Keratinocyte (primary cell): ENCODE results near the gene A4GNT. TPM values are rescaled to one million over a fixed set of nuclear protein-coding genes. Genes with fewer than 3 reads are reported as not detected.

Experiments
- DNase-seq: peaks from one replicate; pipeline ENCODE4 v3.0.0-alpha.2; 2011; ENCODE audit warnings: low read depth, missing footprints, low spot score
- FAIRE-seq: peaks from 2 replicates; lab custom pipeline; 2011; peaks lifted over from hg19 to GRCh38; lab: Jason Lieb, UNC
- H2AFZ ChIP-seq: 2 replicates; pipeline ENCODE4 v1.6.0; 2012; ENCODE audit warnings: low read length, control low read depth, inconsistent platforms; ENCODE audit not compliant: control insufficient read depth
- H3K27ac ChIP-seq: 2 replicates; pipeline ENCODE4 v1.5.1; 2011; ENCODE audit warnings: low read length; ENCODE audit not compliant: control insufficient read depth, insufficient read depth
- H3K27me3 ChIP-seq: 3 replicates; pipeline ENCODE4 v1.6.0; 2011; ENCODE audit warnings: low read length; ENCODE audit not compliant: control insufficient read depth, insufficient read depth; ENCODE audit errors: extremely low read depth
- H3K36me3 ChIP-seq, 2 experiments: 2 replicates in 1 of 2; 3 replicates in 1 of 2; pipeline ENCODE4 v1.5.1; 2011; ENCODE audit warnings: low read length in 2 of 2, mild to moderate bottlenecking in 1 of 2; ENCODE audit not compliant: control insufficient read depth in 2 of 2, insufficient read depth in 2 of 2; ENCODE audit errors: extremely low read depth in 1 of 2
- H3K4me1 ChIP-seq: 3 replicates; pipeline ENCODE4 v1.5.1; 2011; ENCODE audit warnings: low read length; ENCODE audit not compliant: control insufficient read depth, insufficient read depth; ENCODE audit errors: extremely low read depth
- H3K4me2 ChIP-seq: 3 replicates; pipeline ENCODE4 v1.6.0; 2011; ENCODE audit warnings: low read depth, low read length; ENCODE audit not compliant: control insufficient read depth, insufficient read depth; ENCODE audit errors: extremely low read depth
- H3K4me3 ChIP-seq, 3 experiments: fragments of 200-600 bp in 1 of 3; sonication (generic) in 1 of 3; 2 replicates in 2 of 3; 3 replicates in 1 of 3; pipeline ENCODE4 v1.5.1; 2011 to 2016; ENCODE audit warnings: low read length in 3 of 3, mild to moderate bottlenecking in 3 of 3, control low read depth in 2 of 3, inconsistent platforms in 1 of 3, low read depth in 1 of 3, mixed read lengths in 1 of 3, mixed run types in 1 of 3, moderate library complexity in 1 of 3; ENCODE audit not compliant: control insufficient read depth in 2 of 3, insufficient read depth in 2 of 3; ENCODE audit errors: extremely low read depth in 1 of 3
- H3K79me2 ChIP-seq: 2 replicates; pipeline ENCODE4 v1.6.0; 2012; ENCODE audit warnings: low read length; ENCODE audit not compliant: control insufficient read depth, insufficient read depth
- H3K9ac ChIP-seq: 3 replicates; pipeline ENCODE4 v1.6.0; 2011; ENCODE audit warnings: low read length; ENCODE audit not compliant: control insufficient read depth, insufficient read depth; ENCODE audit errors: extremely low read depth
- H3K9me1 ChIP-seq: 3 replicates; pipeline ENCODE4 v1.6.0; 2011; ENCODE audit warnings: low read length; ENCODE audit not compliant: control insufficient read depth, insufficient read depth; ENCODE audit errors: extremely low read depth
- H3K9me3 ChIP-seq: 2 replicates; pipeline ENCODE4 v1.5.1; 2012; ENCODE audit warnings: low read depth, low read length; ENCODE audit not compliant: control insufficient read depth
- H4K20me1 ChIP-seq: 3 replicates; pipeline ENCODE4 v1.6.0; 2011; ENCODE audit warnings: low read length; ENCODE audit not compliant: control insufficient read depth, insufficient read depth; ENCODE audit errors: extremely low read depth
- EZH2 ChIP-seq: IDR thresholded peaks from one replicate; pipeline ENCODE4 v1.6.1; 2012; ENCODE audit warnings: inconsistent platforms, mild to moderate bottlenecking, low read length, moderate library complexity
- dilution Hi-C: fragments of 300-500 bp; cut with MboI; formaldehyde crosslinking; loops from one replicate; pipeline ENCODE4 v1.7.0; 2020; ENCODE audit warnings: low sequenced_read_pairs; ENCODE audit not compliant: extremely low pct_ligation_motif_present
- polyA plus RNA-seq, 5 experiments: library from polyadenylated mRNA; depleted of rRNA in 3 of 5; stranded (reverse) in 3 of 5; stranded (forward) in 1 of 5; unstranded in 1 of 5; fragments of >200 nt; gene quantifications; 1 replicate in 1 of 5; 2 replicates in 3 of 5; 3 replicates in 1 of 5; pipeline versions ENCODE4 v1.2.1 to v1.2.3, GENCODE V29; 2011 to 2012; ENCODE audit warnings: missing spikeins in 2 of 5, low read depth in 1 of 5, low replicate concordance in 1 of 5
- TF ChIP-seq, protein P1 (sequence below), 3 experiments: IDR thresholded peaks in 1 of 3; conservative IDR thresholded peaks in 1 of 3; optimal IDR thresholded peaks in 1 of 3; 2 replicates in 2 of 3; 3 replicates in 1 of 3; pipeline versions ENCODE3 to v1.5.1; 2011; ENCODE audit warnings: low read length in 3 of 3, mild to moderate bottlenecking in 3 of 3, moderate library complexity in 2 of 3, control low read depth in 1 of 3, inconsistent platforms in 1 of 3; ENCODE audit not compliant: insufficient read depth in 2 of 3; ENCODE audit errors: extremely low read depth in 1 of 3

The A4GNT gene
- polyA plus RNA-seq, 1 donor (not counting 4 experiments of a cell fraction or from before 2014, with no cell fraction given), result not detected

DNA sequence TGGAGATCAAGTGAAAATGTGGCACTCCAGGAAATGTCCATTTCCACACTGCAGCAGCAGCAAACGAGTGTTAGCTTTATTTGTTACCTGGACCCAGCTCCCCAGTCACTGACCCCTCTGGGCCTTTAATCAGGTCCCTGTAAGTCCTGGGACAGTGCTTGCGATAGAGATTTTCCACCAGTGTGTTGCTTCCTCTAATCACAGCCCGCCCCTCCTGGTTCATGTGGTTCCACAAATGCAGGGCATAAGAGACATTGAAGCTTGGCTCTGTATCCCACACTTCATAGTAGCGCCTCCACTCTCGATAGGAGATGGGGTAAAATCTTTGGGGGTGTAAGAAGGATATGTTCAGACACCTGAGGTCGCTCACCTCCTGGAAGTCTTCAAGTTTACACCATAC lies 8.0 kb downstream of the A4GNT start:
- Histone ChIP-seq H3K27ac (no peak overlapping the region), H3K36me3 (no peaks in the 10 kb centered on the region), H3K9ac (no peak overlapping the region), H3K4me2 (no peak overlapping the region), H4K20me1 (no peaks in the 10 kb centered on the region), H3K9me3 (no peaks in the 10 kb centered on the region), H3K4me3 (no peak overlapping the region), H3K4me1 (no peaks in the 10 kb centered on the region), H2AFZ (no peak overlapping the region), H3K9me1 (no peaks in the 10 kb centered on the region), H3K79me2 (no peaks in the 10 kb centered on the region), H3K27me3 (no peaks in the 10 kb centered on the region)
- DNase-seq (no peak), FAIRE-seq (no peak)
- dilution Hi-C loops, result no loop called here
- no peak for TF ChIP-seq EZH2
- TF ChIP-seq, protein P1, sequence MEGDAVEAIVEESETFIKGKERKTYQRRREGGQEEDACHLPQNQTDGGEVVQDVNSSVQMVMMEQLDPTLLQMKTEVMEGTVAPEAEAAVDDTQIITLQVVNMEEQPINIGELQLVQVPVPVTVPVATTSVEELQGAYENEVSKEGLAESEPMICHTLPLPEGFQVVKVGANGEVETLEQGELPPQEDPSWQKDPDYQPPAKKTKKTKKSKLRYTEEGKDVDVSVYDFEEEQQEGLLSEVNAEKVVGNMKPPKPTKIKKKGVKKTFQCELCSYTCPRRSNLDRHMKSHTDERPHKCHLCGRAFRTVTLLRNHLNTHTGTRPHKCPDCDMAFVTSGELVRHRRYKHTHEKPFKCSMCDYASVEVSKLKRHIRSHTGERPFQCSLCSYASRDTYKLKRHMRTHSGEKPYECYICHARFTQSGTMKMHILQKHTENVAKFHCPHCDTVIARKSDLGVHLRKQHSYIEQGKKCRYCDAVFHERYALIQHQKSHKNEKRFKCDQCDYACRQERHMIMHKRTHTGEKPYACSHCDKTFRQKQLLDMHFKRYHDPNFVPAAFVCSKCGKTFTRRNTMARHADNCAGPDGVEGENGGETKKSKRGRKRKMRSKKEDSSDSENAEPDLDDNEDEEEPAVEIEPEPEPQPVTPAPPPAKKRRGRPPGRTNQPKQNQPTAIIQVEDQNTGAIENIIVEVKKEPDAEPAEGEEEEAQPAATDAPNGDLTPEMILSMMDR (optimal IDR thresholded peaks at IDR 0.05 in 1 of 3, IDR thresholded peaks at IDR 0.05 in 1 of 3, conservative IDR thresholded peaks at IDR 0.05 in 1 of 3; ENCODE audit: extremely low read depth in 1 of 3, insufficient read depth in 2 of 3, low read length in 3 of 3), result no peak

DNA sequence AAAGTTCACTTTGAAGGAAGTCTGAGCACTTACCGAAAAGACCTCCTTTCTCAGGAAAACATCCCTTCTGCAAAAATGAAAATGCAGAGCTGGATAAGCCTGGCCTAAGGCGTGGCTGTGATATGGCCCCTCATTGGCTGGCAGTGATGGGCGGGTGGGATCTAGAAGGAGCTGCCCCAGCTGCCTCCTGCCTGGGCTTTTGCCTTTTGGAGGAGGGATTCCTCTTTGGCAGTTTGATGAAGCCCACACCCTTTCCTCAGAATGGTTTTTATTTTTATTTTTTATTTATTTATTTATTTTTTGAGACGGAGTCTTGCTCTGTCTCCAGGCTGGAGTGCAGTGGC lies 12.8 kb downstream of the A4GNT start:
- no peak for FAIRE-seq
- H3K9me1 ChIP-seq, result no peaks in the 10 kb centered on the region
- dilution Hi-C loops, result no loop called here

More for the DNA sequence above, 12.8 kb downstream of the A4GNT start:
- H3K27me3 ChIP-seq, result no peaks in the 10 kb centered on the region
- no peaks in the 10 kb centered on the region for H3K36me3 ChIP-seq
- H3K79me2 ChIP-seq, result peaks cover 3% of the 10 kb centered on the region
- no peak overlapping the region for H3K4me2 ChIP-seq
- DNase-seq, result no peak
- no peaks in the 10 kb centered on the region for H4K20me1 ChIP-seq
- H3K9me3 ChIP-seq, result no peaks in the 10 kb centered on the region
- no peak for TF ChIP-seq EZH2
- TF ChIP-seq, protein P1 (optimal IDR thresholded peaks at IDR 0.05 in 1 of 3, IDR thresholded peaks at IDR 0.05 in 1 of 3, conservative IDR thresholded peaks at IDR 0.05 in 1 of 3; ENCODE audit: extremely low read depth in 1 of 3, insufficient read depth in 2 of 3, low read length in 3 of 3), result no peak
- H3K27ac ChIP-seq, result no peak overlapping the region
- no peak overlapping the region for H3K9ac ChIP-seq
- no peak overlapping the region for H2AFZ ChIP-seq
- peaks cover 4% of the 10 kb centered on the region for H3K4me1 ChIP-seq
- no peak overlapping the region for H3K4me3 ChIP-seq
